ENCODE data around the gene REEP1. TPM values are rescaled to one million over a fixed set of nuclear protein-coding genes. Genes with fewer than 3 reads are reported as not detected.
A peak's percentile ranks its signal among the peaks of the same experiment; 100 is the strongest.

REEP1 gene
- total and polyA plus RNA-seq, 8 donors, result 2.9 to 29.9 (median 6.4) TPM; not detected in 1

GRCh38 chr2:86226636-86227520 lies 110.5 kb downstream of the REEP1 start:
- no peak for DNase-seq
- no peaks in the 10 kb centered on the region for H3K27me3 ChIP-seq
- H3K9me3 ChIP-seq, result no peaks in the 10 kb centered on the region
- H3K36me3 ChIP-seq, result no peaks in the 10 kb centered on the region
- H3K4me1 ChIP-seq, result peaks cover 15 to 34% (median 28%) of the 10 kb centered on the region in 4 donors
- WGBS, 5 donors, result 84 to 92% (median 86%) methylated on average over 9 of the region's 9 CpGs
- TF ChIP-seq EP300 (IDR thresholded peaks at IDR 0.05) (no peak), POLR2AphosphoS5 (IDR thresholded peaks at IDR 0.05) (no peak), CTCF (IDR thresholded peaks at IDR 0.05) (no peak), POLR2A (IDR thresholded peaks at IDR 0.05) (no peak)
- peak overlapping the region in 1 of 5 donors; percentile 88 for H3K27ac ChIP-seq
- intact Hi-C loops (cut with DNase I; ENCODE audit: low total_unique reads), result no loop called here
- no peak overlapping the region for H3K4me3 ChIP-seq

- Histone ChIP-seq H3K36me3 (no peaks in the 10 kb centered on the region), H3K27me3 (no peaks in the 10 kb centered on the region), H3K9me3 (no peaks in the 10 kb centered on the region), H3K4me3 (no peak overlapping the region), H3K27ac (peak overlapping the region in 3 of 5 donors; percentile 70 to 88 (median 78)), H3K4me1 (peaks cover 23 to 42% (median 34%) of the 10 kb centered on the region in 4 donors)
- intact Hi-C loops (cut with DNase I; ENCODE audit: low total_unique reads), result no loop called here
- TF ChIP-seq EP300 (IDR thresholded peaks at IDR 0.05), result no peak
- TF ChIP-seq POLR2AphosphoS5 (IDR thresholded peaks at IDR 0.05), result no peak
- no peak for TF ChIP-seq POLR2A (IDR thresholded peaks at IDR 0.05)
- no peak for TF ChIP-seq CTCF (IDR thresholded peaks at IDR 0.05)
- DNase-seq, result no peak
- 72 to 97% (median 85%) methylated on average over 4 of the region's 4 CpGs for WGBS, 5 donors
These were observed 111.4 kb downstream of the REEP1 start for GRCh38 chr2:86226070-86226469.

GRCh38 chr2:86225581-86225980 lies 111.8 kb downstream of the REEP1 start:
- DNase-seq, result peak in 1 of 2 donors; percentile 82
- TF ChIP-seq POLR2AphosphoS5 (IDR thresholded peaks at IDR 0.05) (peak in 2 of 3 donors; percentile 24 to 87), POLR2A (IDR thresholded peaks at IDR 0.05) (no peak), CTCF (IDR thresholded peaks at IDR 0.05) (no peak), EP300 (IDR thresholded peaks at IDR 0.05) (no peak)
- WGBS, 5 donors, result 34 to 74% (median 61%) methylated on average over 6 of the region's 6 CpGs
- Histone ChIP-seq H3K36me3 (no peaks in the 10 kb centered on the region), H3K4me1 (peaks cover 25 to 47% (median 35%) of the 10 kb centered on the region in 4 donors), H3K4me3 (no peak overlapping the region), H3K9me3 (no peaks in the 10 kb centered on the region), H3K27ac (peak overlapping the region in 4 of 5 donors; percentile 70 to 88 (median 74)), H3K27me3 (no peaks in the 10 kb centered on the region)
- intact Hi-C loops (cut with DNase I; ENCODE audit: low total_unique reads), result no loop called here

- WGBS, 5 donors, result 77 to 92% (median 88%) methylated on average over 9 of the region's 9 CpGs
- intact Hi-C loops (cut with DNase I; ENCODE audit: low total_unique reads), result no loop called here
- no peak overlapping the region for H3K4me3 ChIP-seq
- H3K27me3 ChIP-seq, result no peaks in the 10 kb centered on the region
- H3K9me3 ChIP-seq, result no peaks in the 10 kb centered on the region
- H3K27ac ChIP-seq, result peak overlapping the region in 4 of 5 donors; percentile 70 to 88 (median 74)
- no peak for DNase-seq
- H3K4me1 ChIP-seq, result peaks cover 25 to 47% (median 35%) of the 10 kb centered on the region in 4 donors
- no peaks in the 10 kb centered on the region for H3K36me3 ChIP-seq
- no peak for TF ChIP-seq EP300 (IDR thresholded peaks at IDR 0.05)
- no peak for TF ChIP-seq POLR2A (IDR thresholded peaks at IDR 0.05)
- TF ChIP-seq POLR2AphosphoS5 (IDR thresholded peaks at IDR 0.05), result no peak
- no peak for TF ChIP-seq CTCF (IDR thresholded peaks at IDR 0.05)
These were observed 112.6 kb downstream of the REEP1 start for GRCh38 chr2:86224645-86225355.
